ENCODE measurements around the gene LHX2.

The LHX2 gene

GRCh38 chr9:124000161-124000783, 11.3 kb upstream of the LHX2 start:
- DNase-seq (ENCODE audit: low read depth): no peak

- DNase-seq (ENCODE audit: low read depth): no peak
These were observed 10.6 kb upstream of the LHX2 start for GRCh38 chr9:124000784-124001457.

GRCh38 chr9:124001458-124001799, 10.1 kb upstream of the LHX2 start:
- no peak for DNase-seq (ENCODE audit: low read depth)

- no peak for DNase-seq (ENCODE audit: low read depth)
These were observed 9.6 kb upstream of the LHX2 start for GRCh38 chr9:124001866-124002525.

- DNase-seq (ENCODE audit: low read depth): no peak
These were observed 7.8 kb upstream of the LHX2 start for GRCh38 chr9:124003636-124004349.

GRCh38 chr9:124004593-124004992, 7.0 kb upstream of the LHX2 start:
- DNase-seq (ENCODE audit: low read depth): no peak

- DNase-seq (ENCODE audit: low read depth): no peak
These were observed 6.4 kb upstream of the LHX2 start for GRCh38 chr9:124005029-124005771.

- DNase-seq (ENCODE audit: low read depth): no peak
These were observed 4.9 kb upstream of the LHX2 start for GRCh38 chr9:124006448-124007361.

- no peak for DNase-seq (ENCODE audit: low read depth)
These were observed 3.8 kb upstream of the LHX2 start for GRCh38 chr9:124007565-124008302.

- DNase-seq (ENCODE audit: low read depth): no peak
These were observed 3.3 kb upstream of the LHX2 start for GRCh38 chr9:124008303-124008693.

GRCh38 chr9:124008694-124009530, 2.7 kb upstream of the LHX2 start:
- no peak for DNase-seq (ENCODE audit: low read depth)

- DNase-seq (ENCODE audit: low read depth): no peak
These were observed 1.9 kb upstream of the LHX2 start for GRCh38 chr9:124009531-124010217.

GRCh38 chr9:124010303-124010664, 1.3 kb upstream of the LHX2 start:
- no peak for DNase-seq (ENCODE audit: low read depth)

- DNase-seq (ENCODE audit: low read depth): no peak
These were observed 775 bp upstream of the LHX2 start for GRCh38 chr9:124010665-124011321.

GRCh38 chr9:124012368-124013301, 1.1 kb downstream of the LHX2 start:
- no peak for DNase-seq (ENCODE audit: low read depth)

GRCh38 chr9:124013309-124014210, 2.0 kb downstream of the LHX2 start:
- no peak for DNase-seq (ENCODE audit: low read depth)
